Osteoblast (primary cell): ENCODE data around the gene IPO13. TPM values are rescaled to one million over a fixed set of nuclear protein-coding genes. Genes with fewer than 3 reads are reported as not detected.

Experiments
- DNase-seq: peaks from one replicate; pipeline ENCODE4 v3.0.0; 2011; ENCODE audit warnings: low spot score, mixed read lengths; ENCODE audit not compliant: insufficient read length; ENCODE audit errors: missing footprints
- H2AFZ ChIP-seq: 2 replicates; pipeline ENCODE4 v1.6.0; 2011; ENCODE audit warnings: mild to moderate bottlenecking, low read length
- H3K27ac ChIP-seq: 2 replicates; pipeline ENCODE4 v1.5.1; 2011; ENCODE audit warnings: mild to moderate bottlenecking, low read depth, low read length, moderate library complexity
- H3K27me3 ChIP-seq: 2 replicates; pipeline ENCODE4 v1.6.0; 2012; ENCODE audit warnings: mild to moderate bottlenecking, control low read depth, inconsistent platforms, low read length, moderate library complexity; ENCODE audit not compliant: insufficient read depth
- H3K36me3 ChIP-seq: 2 replicates; pipeline ENCODE4 v1.5.1; 2011; ENCODE audit warnings: mild to moderate bottlenecking, low read length, control low read depth, moderate library complexity; ENCODE audit not compliant: insufficient read depth
- H3K4me1 ChIP-seq: 2 replicates; pipeline ENCODE4 v1.5.1; 2011; ENCODE audit warnings: mild to moderate bottlenecking, low read length, control low read depth, moderate library complexity; ENCODE audit not compliant: insufficient read depth
- H3K4me2 ChIP-seq: 2 replicates; pipeline ENCODE4 v1.6.0; 2011; ENCODE audit warnings: mild to moderate bottlenecking, low read length; ENCODE audit not compliant: insufficient read depth
- H3K4me3 ChIP-seq: fragments of 200-600 bp; sonication (generic); 3 replicates; pipeline ENCODE4 v1.5.1; 2012; ENCODE audit warnings: mild to moderate bottlenecking, low read length, inconsistent platforms; ENCODE audit not compliant: insufficient read depth
- H3K79me2 ChIP-seq: 2 replicates; pipeline ENCODE4 v1.6.0; 2012; ENCODE audit warnings: mild to moderate bottlenecking, low read length, control low read depth, inconsistent platforms; ENCODE audit not compliant: insufficient read depth
- H3K9me3 ChIP-seq: 2 replicates; pipeline ENCODE4 v1.5.1; 2011; ENCODE audit warnings: low read depth, low read length, control low read depth
- H4K20me1 ChIP-seq: 2 replicates; pipeline ENCODE4 v1.6.0; 2012; ENCODE audit warnings: mild to moderate bottlenecking, low read length, control low read depth; ENCODE audit not compliant: insufficient read depth
- CTCF ChIP-seq: IDR thresholded peaks from 2 replicates; pipeline ENCODE4 v1.5.1; 2011; ENCODE audit warnings: mild to moderate bottlenecking, low read depth, low read length, moderate library complexity; ENCODE audit errors: extremely low read depth
- total RNA-seq: library from RNA; depleted of rRNA; stranded (reverse); fragments of >200 nt; gene quantifications from 2 replicates; pipeline ENCODE4 v1.2.3, GENCODE V29; 2012

The IPO13 gene
- total RNA-seq, 1 donor, result 20.6 TPM

- Histone ChIP-seq H3K9me3 (no peaks in the 10 kb centered on the region), H3K4me3 (no peak overlapping the region), H3K36me3 (no peaks in the 10 kb centered on the region), H2AFZ (no peak overlapping the region), H4K20me1 (no peaks in the 10 kb centered on the region), H3K79me2 (no peaks in the 10 kb centered on the region), H3K4me2 (no peak overlapping the region), H3K27ac (no peak overlapping the region), H3K4me1 (no peaks in the 10 kb centered on the region), H3K27me3 (no peaks in the 10 kb centered on the region)
- DNase-seq, result no peak
- TF ChIP-seq CTCF, result no peak
These were observed 50.7 kb downstream of the IPO13 start for GRCh38 chr1:43997295-43997999.

GRCh38 chr1:43998000-43998378 lies 51.2 kb downstream of the IPO13 start:
- H3K4me2 ChIP-seq, result no peak overlapping the region
- no peak overlapping the region for H3K27ac ChIP-seq
- no peaks in the 10 kb centered on the region for H3K9me3 ChIP-seq
- no peak for DNase-seq
- H3K36me3 ChIP-seq, result no peaks in the 10 kb centered on the region
- H2AFZ ChIP-seq, result no peak overlapping the region
- no peaks in the 10 kb centered on the region for H3K79me2 ChIP-seq
- H3K4me3 ChIP-seq, result no peak overlapping the region
- no peaks in the 10 kb centered on the region for H3K27me3 ChIP-seq
- no peak for TF ChIP-seq CTCF
- H4K20me1 ChIP-seq, result no peaks in the 10 kb centered on the region
- H3K4me1 ChIP-seq, result no peaks in the 10 kb centered on the region

GRCh38 chr1:43999455-43999854 lies 52.7 kb downstream of the IPO13 start:
- no peak overlapping the region for H3K27ac ChIP-seq
- DNase-seq, result no peak
- H3K9me3 ChIP-seq, result no peaks in the 10 kb centered on the region
- TF ChIP-seq CTCF, result no peak
- H4K20me1 ChIP-seq, result no peaks in the 10 kb centered on the region
- no peaks in the 10 kb centered on the region for H3K36me3 ChIP-seq
- no peaks in the 10 kb centered on the region for H3K79me2 ChIP-seq
- no peaks in the 10 kb centered on the region for H3K27me3 ChIP-seq
- H2AFZ ChIP-seq, result no peak overlapping the region
- no peak overlapping the region for H3K4me3 ChIP-seq
- H3K4me1 ChIP-seq, result no peaks in the 10 kb centered on the region
- H3K4me2 ChIP-seq, result no peak overlapping the region

GRCh38 chr1:44000122-44000665 lies 53.4 kb downstream of the IPO13 start:
- H3K27ac ChIP-seq, result no peak overlapping the region
- no peak for TF ChIP-seq CTCF
- no peaks in the 10 kb centered on the region for H3K9me3 ChIP-seq
- H3K79me2 ChIP-seq, result no peaks in the 10 kb centered on the region
- no peaks in the 10 kb centered on the region for H3K4me1 ChIP-seq
- no peak overlapping the region for H3K4me3 ChIP-seq
- H3K27me3 ChIP-seq, result no peaks in the 10 kb centered on the region
- no peak overlapping the region for H2AFZ ChIP-seq
- no peaks in the 10 kb centered on the region for H4K20me1 ChIP-seq
- DNase-seq, result no peak
- H3K4me2 ChIP-seq, result no peak overlapping the region
- H3K36me3 ChIP-seq, result no peaks in the 10 kb centered on the region
